Neural progenitor cell (in vitro differentiated cells): ENCODE data around the gene RER1. TPM values are rescaled to one million over a fixed set of nuclear protein-coding genes. Genes with fewer than 3 reads are reported as not detected.

Source experiments
- DNase-seq: peaks from one replicate; pipeline ENCODE4 v3.0.0-alpha.2; 2016; ENCODE audit warnings: low spot score
- H2AFZ ChIP-seq: fragments of 200-600 bp; sonication (generic); replicated peaks from 2 replicates; pipeline ENCODE4 v1.6.1; 2016; ENCODE audit warnings: antibody characterized with exemption
- H3F3A ChIP-seq: fragments of 200-600 bp; sonication (generic); 2 replicates; pipeline ENCODE4 v1.6.1; 2016; ENCODE audit warnings: antibody characterized with exemption, low read depth
- H3K27ac ChIP-seq: fragments of 200-600 bp; sonication (generic); 2 replicates; pipeline ENCODE4 v1.5.1; 2016; ENCODE audit warnings: mild to moderate bottlenecking
- H3K27me3 ChIP-seq: fragments of 200-600 bp; sonication (generic); 2 replicates; pipeline ENCODE4 v1.6.1; 2016; ENCODE audit warnings: mild to moderate bottlenecking, moderate library complexity
- H3K36me3 ChIP-seq: fragments of 200-600 bp; sonication (generic); 2 replicates; pipeline ENCODE4 v1.5.1; 2016
- H3K4me1 ChIP-seq: fragments of 200-600 bp; sonication (generic); 2 replicates; pipeline ENCODE4 v1.6.1; 2016; ENCODE audit warnings: mixed run types
- H3K4me2 ChIP-seq: fragments of 200-600 bp; sonication (generic); 2 replicates; pipeline ENCODE4 v1.6.1; 2016
- H3K4me3 ChIP-seq: fragments of 200-600 bp; sonication (generic); 2 replicates; pipeline ENCODE4 v1.5.1; 2016
- H3K79me2 ChIP-seq: fragments of 200-600 bp; sonication (generic); 2 replicates; pipeline ENCODE4 v1.6.1; 2016; ENCODE audit warnings: low read depth
- H3K9ac ChIP-seq: fragments of 200-600 bp; sonication (generic); 2 replicates; pipeline ENCODE4 v1.6.1; 2016
- H3K9me3 ChIP-seq: fragments of 200-600 bp; sonication (generic); 2 replicates; pipeline ENCODE4 v1.5.1; 2016; ENCODE audit warnings: low read depth
- H4K20me1 ChIP-seq: fragments of 200-600 bp; sonication (generic); 2 replicates; pipeline ENCODE4 v1.6.1; 2016; ENCODE audit warnings: low read depth
- H3K27ac Mint-ChIP-seq: 3 replicates; pipeline ENCODE4 v1.8.0; 2021; ENCODE audit warnings: mixed read lengths
- H3K27me3 Mint-ChIP-seq: 2 replicates; pipeline ENCODE4 v1.8.0; 2022; ENCODE audit warnings: low read depth, mild to moderate bottlenecking, inconsistent platforms, moderate library complexity, mixed read lengths; ENCODE audit not compliant: insufficient read depth
- H3K36me3 Mint-ChIP-seq: 3 replicates; pipeline ENCODE4 v1.8.0; 2021; ENCODE audit warnings: mixed read lengths
- H3K4me1 Mint-ChIP-seq: 3 replicates; pipeline ENCODE4 v1.8.0; 2021; ENCODE audit warnings: mixed read lengths
- H3K4me3 Mint-ChIP-seq: 3 replicates; pipeline ENCODE4 v1.8.0; 2021; ENCODE audit warnings: mild to moderate bottlenecking, moderate library complexity, mixed read lengths
- H3K9me3 Mint-ChIP-seq: 3 replicates; pipeline ENCODE4 v1.8.0; 2020; ENCODE audit warnings: mixed read lengths
- CTCF ChIP-seq: fragments of 200-600 bp; sonication (generic); IDR thresholded peaks from 2 replicates; pipeline ENCODE4 v1.5.1; 2017; ENCODE audit warnings: antibody characterized with exemption, mild to moderate bottlenecking
- EZH2 ChIP-seq: fragments of 200-600 bp; sonication (generic); IDR thresholded peaks from 2 replicates; pipeline ENCODE4 v1.6.1; 2017; ENCODE audit warnings: antibody characterized with exemption, mild to moderate bottlenecking, moderate library complexity
- EZH2phosphoT487 ChIP-seq: fragments of 200-600 bp; sonication (generic); IDR thresholded peaks from 2 replicates; pipeline ENCODE4 v1.6.1; 2017; ENCODE audit warnings: antibody characterized with exemption
- total RNA-seq: library from RNA; depleted of rRNA; stranded (reverse); fragments of >200 nt; gene quantifications from 2 replicates; pipeline ENCODE4 v1.2.3, GENCODE V29; 2015; ENCODE audit warnings: low replicate concordance

The RER1 gene
- total RNA-seq, 1 donor from 2014 or later: 39.1 TPM

GRCh38 chr1:2446861-2447260 lies 55.2 kb downstream of the RER1 start:
- H4K20me1 ChIP-seq: no peaks in the 10 kb centered on the region
- H3F3A ChIP-seq: peaks cover 29% of the 10 kb centered on the region
- Mint-ChIP-seq H3K27ac (no peak overlapping the region), H3K4me1 (peaks cover 31% of the 10 kb centered on the region), H3K27me3 (peaks cover 17% of the 10 kb centered on the region), H3K9me3 (no peaks in the 10 kb centered on the region), H3K4me3 (peak overlapping the region; percentile 50), H3K36me3 (no peaks in the 10 kb centered on the region)
- DNase-seq: no peak
- TF ChIP-seq EZH2phosphoT487: no peak
- no peak for TF ChIP-seq CTCF
- TF ChIP-seq EZH2: no peak
- H3K4me3 ChIP-seq: no peak overlapping the region
- peaks cover 64% of the 10 kb centered on the region for H3K4me1 ChIP-seq
- H3K79me2 ChIP-seq: no peaks in the 10 kb centered on the region
- H3K9me3 ChIP-seq: no peaks in the 10 kb centered on the region
- no peaks in the 10 kb centered on the region for H3K36me3 ChIP-seq
- H3K9ac ChIP-seq: no peak overlapping the region
- peak overlapping the region; percentile 91 for H3K27ac ChIP-seq
- peak overlapping the region; percentile 53 for H3K4me2 ChIP-seq
- peaks cover 33% of the 10 kb centered on the region for H3K27me3 ChIP-seq
- no peak overlapping the region for H2AFZ ChIP-seq

- Mint-ChIP-seq H3K27me3 (peaks cover 14% of the 10 kb centered on the region), H3K4me3 (peak overlapping the region; percentile 58), H3K36me3 (no peaks in the 10 kb centered on the region), H3K27ac (no peak overlapping the region), H3K9me3 (no peaks in the 10 kb centered on the region), H3K4me1 (peaks cover 31% of the 10 kb centered on the region)
- Histone ChIP-seq H3K9ac (no peak overlapping the region), H2AFZ (no peak overlapping the region), H3K27me3 (peaks cover 26% of the 10 kb centered on the region), H3F3A (peaks cover 29% of the 10 kb centered on the region), H3K4me2 (peak overlapping the region; percentile 53), H3K36me3 (no peaks in the 10 kb centered on the region), H3K9me3 (no peaks in the 10 kb centered on the region), H3K4me1 (peaks cover 70% of the 10 kb centered on the region), H3K4me3 (no peak overlapping the region), H3K27ac (peak overlapping the region; percentile 91), H4K20me1 (no peaks in the 10 kb centered on the region), H3K79me2 (no peaks in the 10 kb centered on the region)
- no peak for TF ChIP-seq EZH2
- no peak for TF ChIP-seq EZH2phosphoT487
- no peak for TF ChIP-seq CTCF
- DNase-seq: no peak
Measured at GRCh38 chr1:2447276-2448097, 55.8 kb downstream of the RER1 start.

GRCh38 chr1:2448098-2448445 lies 56.4 kb downstream of the RER1 start:
- Mint-ChIP-seq H3K36me3 (no peaks in the 10 kb centered on the region), H3K27ac (peak overlapping the region; percentile 83), H3K4me1 (peaks cover 30% of the 10 kb centered on the region), H3K9me3 (no peaks in the 10 kb centered on the region), H3K4me3 (peak overlapping the region; percentile 39), H3K27me3 (peaks cover 14% of the 10 kb centered on the region)
- TF ChIP-seq EZH2 (no peak), CTCF (no peak), EZH2phosphoT487 (no peak)
- H3K79me2 ChIP-seq: no peaks in the 10 kb centered on the region
- H3K36me3 ChIP-seq: no peaks in the 10 kb centered on the region
- H4K20me1 ChIP-seq: no peaks in the 10 kb centered on the region
- DNase-seq: no peak
- no peak overlapping the region for H3K27ac ChIP-seq
- H3K9ac ChIP-seq: no peak overlapping the region
- peak overlapping the region; percentile 53 for H3K4me2 ChIP-seq
- H3F3A ChIP-seq: peaks cover 29% of the 10 kb centered on the region
- H3K4me1 ChIP-seq: peaks cover 70% of the 10 kb centered on the region
- no peak overlapping the region for H2AFZ ChIP-seq
- peaks cover 21% of the 10 kb centered on the region for H3K27me3 ChIP-seq
- no peaks in the 10 kb centered on the region for H3K9me3 ChIP-seq
- H3K4me3 ChIP-seq: no peak overlapping the region
